Activated CD4-positive, alpha-beta T cell treated with anti-CD3 and anti-CD28 coated beads, Interleukin-2, amount 10 ng/mL, durations not matched to agents 24 days and 14 days (primary cell): ENCODE results near the gene ITM2B. TPM values are rescaled to one million over a fixed set of nuclear protein-coding genes. Genes with fewer than 3 reads are reported as not detected.

Experiments
- DNase-seq: peaks from one replicate; pipeline ENCODE4 v3.0.0; 2022
- H3K27ac Mint-ChIP-seq: one replicate; pipeline ENCODE4 v1.8.0; 2022; ENCODE audit warnings: mild to moderate bottlenecking, mixed read lengths
- H3K27me3 Mint-ChIP-seq: one replicate; pipeline ENCODE4 v1.8.0; 2022; ENCODE audit warnings: mixed read lengths
- H3K36me3 Mint-ChIP-seq: one replicate; pipeline ENCODE4 v1.8.0; 2022; ENCODE audit warnings: low read depth, mild to moderate bottlenecking, mixed read lengths
- H3K4me1 Mint-ChIP-seq: one replicate; pipeline ENCODE4 v1.8.0; 2021; ENCODE audit warnings: mixed read lengths
- H3K4me3 Mint-ChIP-seq: one replicate; pipeline ENCODE4 v1.8.0; 2022; ENCODE audit warnings: mild to moderate bottlenecking, moderate library complexity, mixed read lengths
- H3K9me3 Mint-ChIP-seq: one replicate; pipeline ENCODE4 v1.8.0; 2021; ENCODE audit warnings: mixed read lengths
- intact Hi-C: fragments of 100-400 bp; cut with micrococcal nuclease; formaldehyde crosslinking; loops from one replicate; pipeline ENCODE4 v1.15.1; 2023
- total RNA-seq: library from RNA; stranded (reverse); gene quantifications from 2 replicates; pipeline ENCODE4 v1.2.3, GENCODE V29; 2022

Gene ITM2B
- total RNA-seq, 1 donor from 2014 or later, result 51.7 TPM

GRCh38 chr13:48255954-48256353 lies 22.9 kb downstream of the ITM2B start:
- intact Hi-C loops, result no loop called here

GRCh38 chr13:48258002-48258401 lies 25.0 kb downstream of the ITM2B start:
- peaks cover 64% of the 10 kb centered on the region for H3K36me3 Mint-ChIP-seq

More at GRCh38 chr13:48255954-48256353, 22.9 kb downstream of the ITM2B start:
- no peaks in the 10 kb centered on the region for H3K9me3 Mint-ChIP-seq
- no peak for DNase-seq
- no peaks in the 10 kb centered on the region for H3K27me3 Mint-ChIP-seq
- no peak overlapping the region for H3K27ac Mint-ChIP-seq
- peaks cover 53% of the 10 kb centered on the region for H3K36me3 Mint-ChIP-seq
- H3K4me3 Mint-ChIP-seq, result no peak overlapping the region
- peaks cover 4% of the 10 kb centered on the region for H3K4me1 Mint-ChIP-seq

GRCh38 chr13:48258430-48258829 lies 25.4 kb downstream of the ITM2B start:
- no peak for DNase-seq
- Mint-ChIP-seq H3K4me1 (peaks cover 3% of the 10 kb centered on the region), H3K36me3 (peaks cover 67% of the 10 kb centered on the region), H3K27ac (no peak overlapping the region), H3K4me3 (no peak overlapping the region), H3K9me3 (peaks cover 4% of the 10 kb centered on the region), H3K27me3 (no peaks in the 10 kb centered on the region)
- intact Hi-C loops, result no loop called here

More at GRCh38 chr13:48258002-48258401, 25.0 kb downstream of the ITM2B start:
- H3K4me1 Mint-ChIP-seq, result peaks cover 3% of the 10 kb centered on the region
- no peak overlapping the region for H3K4me3 Mint-ChIP-seq
- no peak for DNase-seq
- no peaks in the 10 kb centered on the region for H3K27me3 Mint-ChIP-seq
- no peak overlapping the region for H3K27ac Mint-ChIP-seq
- peaks cover 4% of the 10 kb centered on the region for H3K9me3 Mint-ChIP-seq
- intact Hi-C loops, result no loop called here

DNA sequence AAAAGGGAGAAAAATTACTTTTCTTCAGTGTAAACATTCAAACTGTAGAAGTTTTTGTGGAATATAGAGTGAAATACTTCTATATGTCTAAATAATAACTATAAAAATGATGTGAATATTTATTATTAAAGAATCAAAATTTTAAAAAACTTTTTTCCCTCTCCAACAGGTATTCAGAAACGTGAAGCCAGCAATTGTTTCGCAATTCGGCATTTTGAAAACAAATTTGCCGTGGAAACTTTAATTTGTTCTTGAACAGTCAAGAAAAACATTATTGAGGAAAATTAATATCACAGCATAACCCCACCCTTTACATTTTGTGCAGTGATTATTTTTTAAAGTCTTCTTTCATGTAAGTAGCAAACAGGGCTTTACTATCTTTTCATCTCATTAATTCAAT lies 28.0 kb downstream of the ITM2B start:
- Mint-ChIP-seq H3K4me3 (no peak overlapping the region), H3K4me1 (peaks cover 14% of the 10 kb centered on the region), H3K36me3 (peaks cover 69% of the 10 kb centered on the region), H3K27me3 (no peaks in the 10 kb centered on the region), H3K27ac (no peak overlapping the region), H3K9me3 (peaks cover 4% of the 10 kb centered on the region)
- DNase-seq, result no peak
- intact Hi-C loops, result no loop called here

DNA sequence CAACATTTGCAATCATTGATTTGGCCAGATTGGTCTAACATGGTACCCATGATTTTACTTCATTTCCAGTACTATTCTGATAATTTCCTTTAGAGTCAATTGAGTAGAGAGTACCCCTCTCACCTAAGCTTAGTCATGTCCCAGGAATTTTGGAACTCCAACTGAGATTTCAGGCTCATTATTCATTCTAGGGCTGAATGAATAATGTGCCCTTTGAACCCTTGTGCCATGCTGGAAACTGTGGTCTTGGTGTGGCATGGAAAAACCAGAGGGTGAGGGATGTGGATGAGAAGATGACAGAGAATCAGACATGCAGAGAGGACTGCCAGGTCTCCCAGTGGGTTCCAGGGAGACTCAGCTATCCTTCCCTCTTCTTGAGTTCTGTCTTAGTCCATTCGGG lies 30.2 kb downstream of the ITM2B start:
- no peaks in the 10 kb centered on the region for H3K27me3 Mint-ChIP-seq
- peaks cover 4% of the 10 kb centered on the region for H3K9me3 Mint-ChIP-seq
- intact Hi-C loops, result no loop called here
- H3K36me3 Mint-ChIP-seq, result peaks cover 59% of the 10 kb centered on the region
- H3K27ac Mint-ChIP-seq, result no peak overlapping the region
- H3K4me3 Mint-ChIP-seq, result no peak overlapping the region
- no peak for DNase-seq
- H3K4me1 Mint-ChIP-seq, result peaks cover 18% of the 10 kb centered on the region

GRCh38 chr13:48264058-48264457 lies 31.1 kb downstream of the ITM2B start:
- intact Hi-C loops, result no loop called here
- H3K27ac Mint-ChIP-seq, result no peak overlapping the region
- H3K36me3 Mint-ChIP-seq, result peaks cover 55% of the 10 kb centered on the region
- H3K27me3 Mint-ChIP-seq, result no peaks in the 10 kb centered on the region
- DNase-seq, result no peak
- H3K4me1 Mint-ChIP-seq, result peaks cover 18% of the 10 kb centered on the region
- H3K4me3 Mint-ChIP-seq, result no peak overlapping the region
- H3K9me3 Mint-ChIP-seq, result peaks cover 4% of the 10 kb centered on the region

- peak overlapping the region; percentile 49 for H3K4me3 Mint-ChIP-seq
- H3K36me3 Mint-ChIP-seq, result peaks cover 50% of the 10 kb centered on the region
- intact Hi-C loops, result loop anchor here (1.0 kb wide), 1 partner anchor 39 kb away; no protein-coding TSS in a partner anchor
- peaks cover 4% of the 10 kb centered on the region for H3K9me3 Mint-ChIP-seq
- peaks cover 16% of the 10 kb centered on the region for H3K4me1 Mint-ChIP-seq
- H3K27ac Mint-ChIP-seq, result peak overlapping the region; percentile 37
- no peaks in the 10 kb centered on the region for H3K27me3 Mint-ChIP-seq
- peak; percentile 73 for DNase-seq
These were observed 32.3 kb downstream of the ITM2B start for GRCh38 chr13:48265217-48265815.

- Mint-ChIP-seq H3K27ac (peak overlapping the region; percentile 7), H3K4me1 (peaks cover 16% of the 10 kb centered on the region), H3K36me3 (peaks cover 43% of the 10 kb centered on the region), H3K27me3 (no peaks in the 10 kb centered on the region), H3K9me3 (peaks cover 4% of the 10 kb centered on the region), H3K4me3 (no peak overlapping the region)
- intact Hi-C loops, result no loop called here
- DNase-seq, result no peak
These were observed 33.1 kb downstream of the ITM2B start for GRCh38 chr13:48266150-48266549.

DNA sequence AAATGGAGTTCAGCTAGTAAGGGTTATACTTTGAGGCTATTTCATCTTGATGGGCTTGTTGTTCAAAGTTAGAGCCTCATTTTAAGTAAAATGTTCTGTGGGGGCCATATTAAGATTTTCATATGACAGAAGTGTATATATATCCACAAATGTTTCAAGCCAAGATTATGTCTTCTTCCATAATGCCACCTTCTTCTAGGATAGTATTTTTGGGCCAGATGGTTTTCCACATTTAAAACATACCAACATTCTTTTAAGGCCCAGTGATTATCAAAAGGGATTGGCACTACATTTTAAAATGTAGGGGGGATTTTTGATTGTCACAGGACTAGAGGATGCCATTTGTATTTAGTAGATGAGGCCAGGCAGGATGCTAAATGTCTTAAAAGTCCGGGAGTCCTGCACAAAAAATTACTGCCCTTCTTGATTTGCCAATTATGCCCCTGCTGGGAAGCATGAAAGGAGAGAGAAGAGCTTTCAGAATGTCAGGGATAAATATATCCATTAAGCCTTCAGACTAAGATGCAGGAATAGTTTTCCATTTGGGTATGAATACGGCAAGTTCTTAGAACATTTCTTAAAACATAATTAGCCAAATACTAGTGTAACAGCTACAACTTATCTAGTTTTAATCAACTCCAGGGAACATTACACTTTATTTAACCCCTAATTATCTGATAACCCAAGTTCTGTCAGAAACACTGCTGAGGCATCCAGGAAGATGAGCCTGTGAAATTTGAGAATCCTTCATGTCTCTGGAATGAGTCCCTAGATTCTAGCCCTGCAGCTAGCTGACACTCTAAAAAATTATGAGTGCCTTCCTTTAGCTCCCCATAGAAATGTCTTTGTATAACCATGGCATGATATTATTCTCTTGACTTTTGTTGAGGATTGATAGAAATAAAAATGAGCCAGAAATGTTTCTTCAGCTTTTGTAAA lies 34.0 kb downstream of the ITM2B start:
- peaks cover 41% of the 10 kb centered on the region for H3K36me3 Mint-ChIP-seq
- no peaks in the 10 kb centered on the region for H3K27me3 Mint-ChIP-seq
- intact Hi-C loops, result no loop called here
- H3K9me3 Mint-ChIP-seq, result peaks cover 4% of the 10 kb centered on the region
- no peak overlapping the region for H3K4me3 Mint-ChIP-seq
- peaks cover 16% of the 10 kb centered on the region for H3K4me1 Mint-ChIP-seq
- DNase-seq, result peak; percentile 33
- no peak overlapping the region for H3K27ac Mint-ChIP-seq

- Mint-ChIP-seq H3K27ac (no peak overlapping the region), H3K9me3 (no peaks in the 10 kb centered on the region), H3K36me3 (peaks cover 30% of the 10 kb centered on the region), H3K4me3 (no peak overlapping the region), H3K27me3 (no peaks in the 10 kb centered on the region), H3K4me1 (peaks cover 15% of the 10 kb centered on the region)
- intact Hi-C loops, result no loop called here
- no peak for DNase-seq
These were observed 35.0 kb downstream of the ITM2B start for GRCh38 chr13:48268019-48268418.

DNA sequence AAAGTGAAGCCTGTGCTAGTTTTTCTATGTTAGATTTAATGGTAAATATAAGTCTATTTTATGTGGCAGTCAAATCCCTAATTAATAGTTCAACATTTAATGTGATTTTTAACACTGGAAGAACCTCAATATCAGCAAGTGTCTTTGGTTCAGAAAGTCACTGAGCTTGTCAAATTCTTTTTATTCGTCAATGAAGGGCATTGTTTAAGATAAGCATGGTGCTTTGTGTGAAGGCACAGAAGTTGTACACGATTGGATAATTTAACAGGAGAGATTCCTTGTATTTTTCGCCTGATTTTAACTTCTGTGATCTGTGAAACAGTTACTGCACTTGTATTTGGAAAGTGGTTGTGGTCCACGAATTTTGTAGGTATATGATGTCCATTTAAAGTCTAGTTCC lies 40.3 kb downstream of the ITM2B start:
- Mint-ChIP-seq H3K27ac (no peak overlapping the region), H3K36me3 (peaks cover 10% of the 10 kb centered on the region), H3K4me1 (peaks cover 3% of the 10 kb centered on the region), H3K9me3 (no peaks in the 10 kb centered on the region), H3K4me3 (no peak overlapping the region), H3K27me3 (peaks cover 10% of the 10 kb centered on the region)
- DNase-seq, result no peak
- intact Hi-C loops, result no loop called here

- H3K36me3 Mint-ChIP-seq, result peaks cover 1% of the 10 kb centered on the region
These were observed 42.5 kb downstream of the ITM2B start for GRCh38 chr13:48275507-48275906.

GRCh38 chr13:48278806-48279205 lies 45.8 kb downstream of the ITM2B start:
- no peak overlapping the region for H3K4me3 Mint-ChIP-seq
- H3K4me1 Mint-ChIP-seq, result peaks cover 3% of the 10 kb centered on the region
- H3K9me3 Mint-ChIP-seq, result no peaks in the 10 kb centered on the region
- peaks cover 10% of the 10 kb centered on the region for H3K27me3 Mint-ChIP-seq
- no peak overlapping the region for H3K27ac Mint-ChIP-seq
- intact Hi-C loops, result no loop called here
- peak; percentile 34 for DNase-seq
- H3K36me3 Mint-ChIP-seq, result peaks cover 1% of the 10 kb centered on the region

More at GRCh38 chr13:48275507-48275906, 42.5 kb downstream of the ITM2B start:
- Mint-ChIP-seq H3K27ac (no peak overlapping the region), H3K27me3 (peaks cover 10% of the 10 kb centered on the region), H3K4me1 (peaks cover 3% of the 10 kb centered on the region), H3K4me3 (no peak overlapping the region), H3K9me3 (no peaks in the 10 kb centered on the region)
- intact Hi-C loops, result no loop called here
- peak; percentile 16 for DNase-seq

- no peak overlapping the region for H3K27ac Mint-ChIP-seq
- no peaks in the 10 kb centered on the region for H3K9me3 Mint-ChIP-seq
- H3K4me1 Mint-ChIP-seq, result no peaks in the 10 kb centered on the region
- H3K4me3 Mint-ChIP-seq, result no peak overlapping the region
- H3K36me3 Mint-ChIP-seq, result peaks cover 1% of the 10 kb centered on the region
- no peak for DNase-seq
- intact Hi-C loops, result no loop called here
- H3K27me3 Mint-ChIP-seq, result peaks cover 9% of the 10 kb centered on the region
These were observed 48.5 kb downstream of the ITM2B start for GRCh38 chr13:48281556-48281955.
